GM21423 (cell line): ENCODE data around the gene CPLX3.

Source experiments
- ATAC-seq: cut with Tn5 transposase; IDR thresholded peaks from one replicate; pipeline ENCODE4 v1.9.1; 2021; ENCODE audit warnings: mild to moderate bottlenecking, moderate library complexity; ENCODE audit not compliant: unreplicated experiment

The CPLX3 gene

DNA sequence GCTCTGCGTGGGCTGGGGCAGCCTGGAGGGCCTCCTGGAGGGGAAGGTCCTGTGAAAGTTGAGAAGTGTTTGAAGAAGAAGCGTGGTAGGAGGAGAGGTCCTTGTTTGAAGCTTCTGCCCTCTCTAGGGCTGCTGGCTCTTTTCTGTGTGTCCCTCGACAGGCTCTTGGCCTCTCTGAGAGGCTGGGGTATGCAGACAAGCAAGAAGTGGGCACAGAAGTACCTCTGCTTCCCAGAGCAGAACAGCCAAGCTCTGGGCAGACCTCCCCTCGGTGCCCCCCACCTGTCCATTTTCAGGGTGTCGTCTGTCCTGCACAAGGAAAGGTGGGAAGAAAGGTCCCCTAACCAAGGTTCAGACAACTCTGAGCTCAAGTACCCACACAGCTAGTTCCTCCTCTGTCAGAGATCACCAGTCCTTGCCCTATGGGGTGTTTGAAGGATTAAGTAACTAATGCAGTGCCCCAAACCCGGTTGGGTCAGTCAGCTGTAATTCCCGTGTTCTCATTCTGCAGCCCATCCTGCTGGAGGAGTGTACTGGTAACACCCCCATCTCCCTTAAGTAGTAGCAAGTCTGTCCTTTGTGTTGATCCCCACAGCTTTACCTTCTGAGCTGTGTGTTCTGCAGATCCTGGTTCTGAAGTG, 38.3 kb upstream of the CPLX3 start:
- no peak for ATAC-seq

DNA sequence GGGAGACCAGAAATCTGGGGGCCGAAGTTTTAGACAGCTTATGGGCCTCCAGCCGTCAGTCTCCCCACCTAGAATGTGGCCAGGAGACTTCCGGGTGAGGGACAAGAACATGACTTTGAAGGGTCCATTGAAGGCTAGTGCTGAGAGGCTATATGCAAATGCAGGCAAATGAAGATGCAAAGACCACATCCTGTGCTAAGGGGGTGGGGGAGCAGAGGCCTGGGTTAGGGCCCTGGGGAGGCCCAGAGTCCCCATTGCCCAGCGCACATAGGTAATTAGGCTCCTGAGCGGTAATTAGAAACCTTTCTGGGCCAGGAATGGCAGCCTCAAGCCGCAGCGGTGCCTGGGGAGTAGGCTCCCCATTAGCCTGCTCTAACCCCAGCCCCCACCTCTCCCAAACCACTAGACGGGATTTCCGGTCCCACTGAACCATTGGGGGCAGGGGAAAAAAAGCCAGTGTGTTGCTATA, 37.7 kb upstream of the CPLX3 start:
- ATAC-seq, result peak; percentile 29

DNA sequence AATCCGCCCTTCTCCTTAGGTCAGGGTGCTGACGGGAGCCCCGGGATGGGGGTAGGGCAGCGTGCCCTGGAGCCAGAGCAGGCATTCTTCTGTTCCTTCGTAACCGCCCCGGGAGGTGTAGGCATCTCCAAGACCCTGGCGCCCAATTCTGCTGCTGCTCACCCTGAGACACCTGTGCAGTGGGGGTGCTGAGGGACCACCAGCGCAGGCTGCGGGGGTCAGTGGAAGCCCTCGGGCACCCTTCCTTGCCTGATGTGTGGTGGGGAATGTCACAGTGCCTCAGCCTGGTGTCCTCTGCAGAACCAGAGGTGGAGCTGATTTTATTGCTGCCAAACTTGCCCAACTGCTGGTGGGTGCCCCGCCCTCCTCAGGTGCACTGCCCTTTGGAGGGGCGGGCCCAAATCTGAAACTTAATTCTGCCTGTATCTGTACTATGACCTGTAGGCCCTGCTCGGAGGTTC, 37.2 kb upstream of the CPLX3 start:
- ATAC-seq, result no peak

DNA sequence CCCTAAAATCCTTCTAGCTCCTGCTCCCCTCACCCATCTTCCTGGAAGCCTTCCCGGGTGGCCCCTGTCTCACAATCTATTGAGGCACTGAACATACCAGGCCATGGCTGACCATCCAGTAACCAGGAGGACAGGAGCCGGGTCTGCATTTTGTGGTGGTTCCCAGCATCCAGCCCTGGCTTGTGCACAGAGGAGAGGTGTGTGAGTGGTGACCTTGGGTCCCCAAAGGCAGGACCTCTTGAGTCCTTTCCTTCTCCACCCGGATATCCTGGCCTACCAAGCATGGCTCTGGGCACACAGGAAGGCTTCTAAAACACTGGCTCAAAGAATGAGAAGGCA, 36.7 kb upstream of the CPLX3 start:
- no peak for ATAC-seq

DNA sequence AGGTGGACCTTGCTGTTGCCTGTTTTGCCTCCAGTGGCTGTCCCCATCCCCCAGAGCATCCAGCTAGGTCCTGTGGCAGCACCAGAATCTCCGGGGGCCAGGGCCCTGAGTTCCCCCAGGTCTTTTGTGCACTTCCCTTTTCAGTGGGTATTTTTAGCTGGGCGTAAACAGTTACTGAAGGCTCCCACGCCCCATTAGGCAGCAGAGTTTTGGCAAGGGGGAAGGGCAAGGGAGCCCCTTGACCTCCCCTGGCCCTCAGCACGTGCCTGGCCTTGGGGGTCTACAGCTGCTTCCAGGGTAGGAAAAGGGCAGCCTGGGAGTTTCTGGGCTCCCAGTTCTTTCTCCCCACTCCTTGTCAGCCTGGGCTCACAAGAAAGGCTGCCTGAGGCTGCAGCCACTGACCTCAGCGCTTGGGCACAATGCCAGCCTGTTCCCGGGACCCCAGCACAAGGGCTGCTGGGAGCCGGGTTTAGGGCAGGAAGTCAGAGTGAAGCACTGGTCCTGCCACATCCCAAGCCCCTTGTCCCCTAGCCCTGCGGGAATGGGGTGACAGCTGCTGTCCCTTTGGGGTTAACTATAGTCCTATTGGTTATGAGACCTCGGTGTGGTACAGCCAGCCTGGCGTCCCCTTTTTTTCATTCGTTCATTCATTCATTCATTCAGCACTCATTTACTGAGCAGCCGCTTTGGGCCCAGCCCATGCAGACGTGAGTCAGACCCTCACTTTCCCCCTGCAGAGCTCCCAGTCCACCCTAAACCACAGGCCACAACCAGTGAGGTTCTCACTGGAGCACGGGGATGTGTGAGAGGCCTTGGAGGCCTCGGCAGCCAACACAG, 36.1 kb upstream of the CPLX3 start:
- no peak for ATAC-seq

DNA sequence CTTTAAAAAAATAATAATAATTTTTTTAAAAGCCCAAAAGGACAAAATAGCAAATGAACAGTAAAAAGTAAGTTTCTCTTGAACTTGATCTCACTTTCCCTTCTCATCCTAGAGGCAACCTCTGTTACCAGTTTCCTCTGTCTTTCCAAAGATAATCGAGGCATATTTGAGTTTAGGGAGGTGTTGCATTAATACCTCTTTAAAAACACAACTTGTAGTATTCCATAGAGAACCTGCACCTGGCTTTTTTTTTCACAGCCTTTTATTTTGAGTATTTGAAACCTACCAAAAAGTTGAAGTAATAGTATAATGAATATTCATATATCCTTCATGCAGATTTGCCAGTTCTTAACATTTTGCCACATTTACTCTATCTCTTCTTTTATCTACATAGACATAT, 35.4 kb upstream of the CPLX3 start:
- ATAC-seq, result no peak

DNA sequence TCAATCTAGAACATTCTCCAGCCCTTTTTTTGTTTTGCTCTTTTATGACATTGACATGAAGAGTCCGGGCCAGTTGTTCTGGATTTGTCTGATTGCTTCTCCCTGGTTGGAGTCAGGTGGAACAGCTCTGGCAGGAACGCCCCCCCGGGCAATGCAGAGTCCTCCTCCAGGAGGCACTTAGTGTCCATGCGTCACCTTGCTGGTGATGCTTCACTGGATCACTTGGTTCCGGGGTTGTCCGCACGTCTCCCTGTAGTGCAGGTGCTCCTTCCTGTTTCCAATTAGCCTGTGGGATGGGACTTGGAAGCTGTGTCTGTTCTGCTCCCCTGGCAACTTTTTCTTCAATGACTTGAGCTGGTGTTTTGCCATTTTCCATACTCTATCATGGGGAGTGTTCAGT, 34.8 kb upstream of the CPLX3 start:
- ATAC-seq, result no peak

DNA sequence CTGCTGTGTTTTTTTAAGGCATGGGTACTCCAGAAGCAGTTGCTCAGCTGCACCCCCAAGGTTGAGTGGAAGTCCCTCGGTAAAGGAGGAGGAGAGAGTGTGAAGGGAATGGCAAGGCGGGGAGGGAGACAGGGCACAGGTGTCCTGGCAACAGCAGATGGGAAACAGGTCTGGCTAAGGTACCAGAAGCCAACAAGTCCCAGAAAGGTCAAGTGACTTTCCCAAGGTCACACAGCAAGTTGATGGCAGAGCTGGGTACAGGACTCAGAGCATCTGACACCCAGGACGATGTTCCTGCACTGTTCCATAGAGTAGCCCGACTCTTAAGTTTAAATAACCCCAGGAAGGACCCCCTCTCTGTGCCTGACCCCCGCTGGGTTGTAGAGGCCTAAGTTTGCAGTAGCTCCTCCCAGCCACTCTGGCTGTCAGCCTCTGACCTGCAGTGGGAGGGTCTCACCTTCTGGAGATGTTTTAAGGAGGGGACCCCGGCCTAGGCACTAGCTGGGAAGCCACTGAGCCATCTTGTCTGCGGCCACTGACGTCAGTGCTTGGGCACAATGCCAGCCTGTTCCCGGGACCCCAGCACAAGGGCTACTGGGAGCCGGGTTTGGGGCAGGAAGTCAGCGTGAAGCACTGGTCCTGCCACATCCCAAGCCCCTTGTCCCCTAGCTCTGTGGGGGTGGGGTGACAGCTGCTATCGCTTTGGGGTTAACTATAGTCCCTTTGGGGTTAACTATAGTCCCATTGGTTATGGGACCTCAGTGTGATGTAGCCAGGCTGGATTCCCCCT, 34.0 kb upstream of the CPLX3 start:
- ATAC-seq, result no peak

DNA sequence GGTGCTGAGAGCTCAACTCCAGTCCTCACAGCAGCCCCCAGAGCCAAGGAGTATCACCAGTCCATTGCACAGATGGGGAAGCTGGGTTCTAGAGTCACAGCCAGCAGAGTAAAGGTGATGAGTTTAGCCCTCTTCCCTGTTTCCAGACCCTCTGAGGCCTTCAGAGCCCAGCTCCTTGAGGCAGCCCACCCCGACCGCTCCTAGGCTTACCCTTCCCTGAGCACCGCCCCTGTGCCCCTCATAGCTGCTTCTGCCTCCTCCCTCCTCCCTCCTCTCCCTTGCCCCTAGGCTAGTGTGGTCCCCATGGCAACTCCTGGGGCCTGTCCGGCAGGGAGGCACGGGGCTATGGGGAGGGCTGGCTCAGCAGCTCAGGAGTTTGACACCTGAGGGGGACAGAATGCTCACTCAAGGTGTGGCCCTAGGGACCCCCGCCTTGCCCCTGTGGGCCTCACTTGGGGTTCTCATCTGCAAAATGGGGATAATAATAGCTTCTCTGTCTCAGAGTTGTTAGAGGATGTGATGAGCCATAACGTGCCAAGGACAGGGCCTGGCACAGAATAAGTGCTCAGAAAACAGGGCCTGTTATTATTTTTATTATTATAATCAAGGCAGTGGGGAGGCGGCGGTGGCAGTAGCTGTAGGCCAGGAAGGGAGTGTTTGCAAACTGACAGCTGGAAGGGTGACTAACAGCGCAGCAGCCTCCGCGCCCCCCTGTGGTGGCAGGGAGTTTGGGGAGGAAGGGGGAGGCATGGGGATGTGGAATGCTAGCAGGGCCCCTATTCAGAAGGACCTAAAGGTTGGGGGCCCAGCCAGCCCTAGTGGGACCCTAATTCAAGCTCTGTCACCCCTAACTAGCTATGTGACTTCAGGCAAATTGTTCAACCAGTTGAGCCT, 33.0 kb upstream of the CPLX3 start:
- no peak for ATAC-seq

DNA sequence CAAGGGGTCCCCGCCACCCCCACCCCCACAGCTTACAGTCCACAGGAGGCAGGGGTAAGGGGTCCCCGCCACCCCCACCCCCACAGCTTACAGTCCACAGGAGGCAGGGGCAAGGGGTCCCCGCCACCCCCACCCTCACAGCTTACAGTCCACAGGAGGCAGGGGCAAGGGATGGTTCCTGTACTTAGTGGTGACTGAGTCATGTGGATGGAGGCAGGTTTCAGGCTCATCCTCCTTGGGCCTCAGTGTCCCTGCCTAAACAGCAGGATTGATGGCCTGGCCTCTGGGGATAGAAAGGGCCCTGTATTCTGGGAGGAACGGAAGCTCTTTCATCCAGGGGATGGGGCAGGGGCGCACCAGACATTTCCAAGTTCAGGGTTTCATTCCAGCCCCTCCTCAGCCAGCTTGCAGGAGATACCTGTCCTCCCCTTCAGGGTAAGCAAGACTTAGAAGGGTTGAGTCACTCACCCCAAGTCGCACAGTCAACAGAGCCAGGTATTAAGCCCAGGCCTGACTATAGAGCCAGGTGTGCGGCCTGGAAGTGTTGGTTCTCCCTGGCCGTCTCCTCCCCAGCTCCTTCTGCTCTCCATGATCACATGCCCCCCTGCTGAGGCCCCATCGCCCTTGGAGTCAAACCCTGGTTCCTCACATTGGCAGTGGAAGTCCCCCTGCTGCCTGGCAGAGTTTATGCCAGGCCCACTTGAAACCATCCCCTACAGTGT, 32.0 kb upstream of the CPLX3 start:
- no peak for ATAC-seq

DNA sequence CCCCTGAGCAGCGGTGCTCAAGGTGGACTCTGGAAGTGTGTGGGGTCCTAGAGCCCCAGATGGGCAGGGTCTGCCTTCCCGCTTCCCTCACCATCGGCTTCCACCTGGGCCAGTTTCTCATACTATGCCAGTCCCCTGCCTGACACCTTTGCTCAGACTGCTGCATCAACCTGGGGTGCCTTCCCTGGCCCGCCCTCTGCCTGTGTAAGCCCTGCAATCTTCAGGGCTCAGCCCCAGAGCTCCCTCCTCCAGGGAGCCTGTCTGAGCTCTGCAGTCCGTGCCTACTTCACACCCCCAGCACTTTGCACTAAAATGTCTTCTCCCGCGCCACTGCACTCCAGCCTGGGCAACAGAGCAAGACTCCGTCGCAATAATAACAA, 31.5 kb upstream of the CPLX3 start:
- no peak for ATAC-seq

DNA sequence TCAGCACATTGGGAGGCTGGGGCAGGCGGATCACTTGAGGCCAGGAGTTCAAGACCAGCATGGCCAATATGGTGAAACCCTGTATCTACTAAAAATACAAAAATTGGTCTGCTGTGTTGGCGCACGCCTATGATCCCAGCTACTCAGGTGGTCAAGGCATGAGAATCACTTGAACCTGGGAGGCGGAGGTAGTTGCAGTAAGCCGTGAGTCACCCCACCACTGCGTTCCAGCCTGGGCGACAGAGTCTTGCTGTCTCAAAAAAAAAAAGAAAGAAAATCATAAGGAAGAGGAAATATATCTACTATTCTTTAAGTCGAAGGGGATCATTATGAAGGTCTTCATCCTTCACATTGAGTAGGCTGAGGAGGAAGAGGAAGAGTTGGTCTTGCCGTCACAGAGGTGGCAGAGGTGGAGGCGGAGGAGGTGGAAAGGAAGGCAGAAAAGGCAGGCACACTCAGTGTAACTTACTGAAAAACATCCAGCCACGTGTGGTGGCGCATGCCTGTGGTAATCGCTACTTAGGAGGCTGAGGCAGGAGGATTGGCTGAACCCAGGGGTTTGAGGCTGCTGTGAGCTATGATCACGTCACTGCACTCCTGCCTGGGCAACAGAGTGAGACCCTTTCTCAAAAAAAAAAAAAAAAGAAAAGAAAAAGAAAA, 30.3 kb upstream of the CPLX3 start:
- no peak for ATAC-seq

DNA sequence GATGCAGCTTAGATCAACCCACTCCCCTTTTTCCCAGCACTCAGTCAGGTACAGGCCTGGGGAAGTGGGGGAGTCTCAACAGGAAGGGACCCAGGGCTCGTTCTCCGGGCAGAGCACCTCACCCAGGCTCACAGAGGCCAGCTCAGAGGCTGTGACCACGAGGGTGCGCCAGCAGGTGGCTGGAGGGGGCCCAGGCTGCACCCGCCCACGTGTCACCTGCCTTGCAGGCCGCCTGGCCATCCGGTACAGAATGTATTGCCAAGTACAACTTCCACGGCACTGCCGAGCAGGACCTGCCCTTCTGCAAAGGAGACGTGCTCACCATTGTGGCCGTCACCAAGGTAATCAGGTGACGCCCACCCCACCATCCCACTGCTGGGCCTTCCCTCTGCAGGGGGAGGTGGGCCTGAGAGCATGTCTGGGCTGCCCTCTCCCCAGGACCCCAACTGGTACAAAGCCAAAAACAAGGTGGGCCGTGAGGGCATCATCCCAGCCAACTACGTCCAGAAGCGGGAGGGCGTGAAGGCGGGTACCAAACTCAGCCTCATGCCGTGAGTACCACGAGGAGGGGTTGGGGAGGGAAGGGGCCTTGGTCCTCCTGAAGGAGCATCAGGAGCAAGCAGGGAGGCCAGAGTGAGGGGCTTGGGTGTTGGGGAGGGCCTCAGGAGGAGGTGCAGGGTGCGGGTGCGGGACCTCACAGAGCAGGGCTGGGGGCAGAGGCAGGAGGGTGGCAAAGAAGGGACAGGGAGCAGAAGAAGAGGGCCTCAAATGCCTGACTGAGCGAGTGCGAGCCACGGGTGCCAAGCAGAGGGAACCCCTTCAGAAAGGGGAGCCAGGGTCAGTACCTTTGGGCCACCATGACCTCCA, 27.8 kb upstream of the CPLX3 start:
- ATAC-seq, result no peak

DNA sequence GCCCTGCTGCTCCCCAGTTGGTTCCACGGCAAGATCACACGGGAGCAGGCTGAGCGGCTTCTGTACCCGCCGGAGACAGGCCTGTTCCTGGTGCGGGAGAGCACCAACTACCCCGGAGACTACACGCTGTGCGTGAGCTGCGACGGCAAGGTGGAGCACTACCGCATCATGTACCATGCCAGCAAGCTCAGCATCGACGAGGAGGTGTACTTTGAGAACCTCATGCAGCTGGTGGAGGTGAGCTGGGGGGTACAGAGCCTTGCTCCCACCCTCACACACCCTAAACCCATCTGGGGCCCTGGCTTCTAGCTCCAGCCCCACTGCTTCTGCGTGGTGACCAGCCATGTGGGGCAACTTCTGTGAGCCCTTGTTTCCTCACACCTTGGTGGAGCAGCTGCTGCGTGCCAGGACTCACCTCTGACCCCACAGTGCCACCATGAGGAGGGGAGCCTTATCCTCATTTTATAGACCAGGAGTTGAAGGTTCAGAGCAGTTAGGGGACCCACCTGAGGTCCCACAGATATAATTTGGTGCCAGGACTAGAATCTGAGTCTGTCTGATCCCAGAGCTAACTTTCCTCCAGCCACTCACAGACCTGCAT, 27.1 kb upstream of the CPLX3 start:
- peak; percentile 10 for ATAC-seq

DNA sequence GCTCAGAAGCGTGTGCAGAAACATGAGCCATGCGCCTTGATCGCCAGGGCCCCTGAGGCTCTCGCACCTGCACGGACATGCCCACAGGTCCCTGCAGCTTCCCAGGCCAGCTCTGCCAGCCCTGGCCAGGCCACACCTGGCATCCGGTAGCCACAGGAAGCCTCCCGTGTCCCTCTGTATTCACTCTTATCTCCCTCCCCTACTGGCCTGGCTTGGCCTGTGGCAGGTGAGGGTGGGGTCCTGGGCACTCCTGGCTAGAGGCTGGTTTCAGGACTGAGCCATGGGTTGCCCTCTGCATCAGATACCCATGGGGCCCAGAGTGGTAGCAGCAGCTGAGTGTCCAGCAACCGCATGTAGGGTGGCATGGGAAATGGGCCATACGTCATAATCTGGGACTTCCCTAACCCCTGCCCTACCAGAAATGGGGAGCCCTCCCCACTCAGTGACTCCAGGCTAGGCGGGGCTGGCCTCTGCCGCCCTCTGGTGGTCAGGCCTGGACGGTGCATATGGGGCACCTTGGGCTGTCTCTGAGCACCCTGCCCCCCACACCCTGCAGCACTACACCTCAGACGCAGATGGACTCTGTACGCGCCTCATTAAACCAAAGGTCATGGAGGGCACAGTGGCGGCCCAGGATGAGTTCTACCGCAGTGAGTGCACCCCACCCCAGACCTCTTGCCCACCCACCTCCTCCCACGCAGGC, 26.4 kb upstream of the CPLX3 start:
- ATAC-seq, result peak; percentile 62

DNA sequence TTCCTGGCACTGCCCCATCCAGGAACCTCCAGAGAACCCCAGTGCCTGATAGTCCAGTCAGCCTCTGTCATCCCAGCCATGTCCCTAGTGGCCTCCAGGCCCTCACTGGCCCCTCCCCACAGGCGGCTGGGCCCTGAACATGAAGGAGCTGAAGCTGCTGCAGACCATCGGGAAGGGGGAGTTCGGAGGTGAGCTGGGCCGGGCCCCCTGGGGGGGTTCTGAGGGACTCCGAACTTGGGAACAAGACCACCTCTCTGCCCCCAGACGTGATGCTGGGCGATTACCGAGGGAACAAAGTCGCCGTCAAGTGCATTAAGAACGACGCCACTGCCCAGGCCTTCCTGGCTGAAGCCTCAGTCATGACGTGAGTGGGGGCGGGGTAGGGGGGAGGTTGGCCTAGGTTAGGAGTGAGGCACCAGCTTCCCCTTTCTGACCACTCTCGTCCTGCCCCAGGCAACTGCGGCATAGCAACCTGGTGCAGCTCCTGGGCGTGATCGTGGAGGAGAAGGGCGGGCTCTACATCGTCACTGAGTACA, 25.8 kb upstream of the CPLX3 start:
- no peak for ATAC-seq

DNA sequence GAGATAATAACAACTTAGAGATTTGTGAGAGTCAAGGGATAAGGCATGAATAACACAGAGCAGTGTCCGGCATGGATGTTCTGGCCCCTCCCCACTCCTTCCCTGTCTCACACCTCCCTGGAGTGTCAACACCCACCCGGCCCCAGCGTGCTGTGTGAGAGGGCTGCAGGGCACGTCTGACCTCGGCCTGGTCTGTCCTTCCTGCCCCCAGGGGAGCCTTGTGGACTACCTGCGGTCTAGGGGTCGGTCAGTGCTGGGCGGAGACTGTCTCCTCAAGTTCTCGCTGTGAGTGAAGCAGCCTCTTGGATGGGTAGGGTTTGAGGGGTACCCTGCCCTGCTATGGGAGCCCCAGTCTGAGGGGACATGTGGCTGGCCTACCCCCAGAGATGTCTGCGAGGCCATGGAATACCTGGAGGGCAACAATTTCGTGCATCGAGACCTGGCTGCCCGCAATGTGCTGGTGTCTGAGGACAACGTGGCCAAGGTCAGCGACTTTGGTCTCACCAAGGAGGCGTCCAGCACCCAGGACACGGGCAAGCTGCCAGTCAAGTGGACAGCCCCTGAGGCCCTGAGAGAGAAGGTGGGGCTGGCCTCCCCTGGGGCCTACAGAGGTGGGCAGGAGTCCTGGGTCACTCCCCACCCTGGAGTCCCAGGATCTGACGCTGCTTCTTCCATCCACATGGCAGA, 25.0 kb upstream of the CPLX3 start:
- no peak for ATAC-seq
